ENCODE measurements around the gene IGDCC3.
"Not testable (repeated sequence)": the region's sequence is repeated elsewhere in the genome, so short reads cannot be mapped to it uniquely, and the experiment has no call there.

Gene IGDCC3

DNA sequence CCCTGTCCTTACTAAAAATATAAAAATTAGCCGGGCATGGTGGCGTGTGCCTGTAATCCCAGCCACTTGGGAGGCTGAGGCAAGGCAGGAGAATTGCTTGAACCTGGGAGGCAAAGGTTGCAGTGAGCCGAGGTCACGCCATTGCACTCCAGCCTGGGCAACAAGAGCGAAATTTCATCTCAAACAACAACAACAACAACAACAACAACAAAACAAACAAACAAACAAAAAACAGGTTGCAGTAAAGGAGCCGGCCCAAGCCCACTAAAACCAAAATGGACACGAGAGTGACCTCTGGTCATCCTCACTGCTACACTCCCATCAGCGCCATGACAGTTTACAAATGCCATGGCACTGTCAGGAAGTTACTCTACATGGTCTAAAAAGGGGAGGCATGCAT lies 30.0 kb downstream of the IGDCC3 start:
- in situ Hi-C loops (cut with MboI; ENCODE audit: low sequenced_read_pairs): not testable (repeated sequence)

DNA sequence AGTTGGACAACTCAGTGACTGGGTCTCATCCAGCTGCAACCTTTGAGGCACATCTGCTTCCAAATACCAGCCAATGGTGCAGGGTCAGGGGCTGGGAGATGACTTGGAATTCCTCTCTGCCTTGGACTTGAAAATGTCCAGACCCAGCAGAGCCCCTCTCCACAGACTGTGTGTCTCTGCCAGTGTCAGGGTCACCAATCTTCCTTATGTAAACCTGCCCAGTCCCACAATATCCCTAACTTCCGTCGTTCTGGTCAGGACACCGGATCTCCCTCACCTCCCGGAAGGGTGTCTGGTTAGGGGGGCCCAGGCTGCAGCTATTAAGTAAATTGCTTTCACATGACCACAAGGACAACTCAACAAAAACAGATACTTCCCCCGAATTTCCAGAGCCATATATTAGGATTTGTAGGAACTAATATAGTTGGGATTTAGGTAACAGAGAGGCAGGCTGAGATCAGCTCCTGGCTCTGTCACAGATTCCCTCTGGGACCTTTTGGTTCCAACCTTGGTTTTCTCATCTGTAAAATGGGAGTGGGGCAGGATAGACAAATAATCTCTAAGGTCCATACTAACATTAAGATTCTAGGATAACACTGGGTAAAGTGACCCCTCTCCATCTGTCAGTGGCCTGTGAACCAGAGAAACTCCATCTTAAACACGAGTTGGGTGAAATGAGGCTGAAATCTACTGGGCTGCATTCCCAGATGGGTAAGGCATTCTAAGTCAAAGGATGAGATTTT lies 30.8 kb downstream of the IGDCC3 start:
- in situ Hi-C loops (cut with MboI; ENCODE audit: low sequenced_read_pairs): no loop called here

DNA sequence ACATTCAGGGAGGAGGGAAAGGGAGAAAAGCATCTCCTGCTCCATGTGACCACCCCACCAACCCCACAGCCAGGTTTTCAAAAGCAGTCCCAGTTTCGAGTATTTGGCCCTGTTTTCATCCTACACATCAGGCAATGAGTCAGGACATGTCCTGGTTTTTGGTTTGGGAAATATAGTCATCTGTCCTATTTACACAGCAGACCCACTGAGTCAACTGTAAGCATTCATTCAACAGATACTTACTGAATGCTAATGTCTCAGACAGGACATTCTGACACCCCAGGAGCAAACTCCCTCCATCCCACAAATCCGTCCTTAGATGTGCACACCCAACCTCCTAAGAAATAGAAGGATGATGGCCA lies 32.9 kb downstream of the IGDCC3 start:
- in situ Hi-C loops (cut with MboI; ENCODE audit: low sequenced_read_pairs): no loop called here

DNA sequence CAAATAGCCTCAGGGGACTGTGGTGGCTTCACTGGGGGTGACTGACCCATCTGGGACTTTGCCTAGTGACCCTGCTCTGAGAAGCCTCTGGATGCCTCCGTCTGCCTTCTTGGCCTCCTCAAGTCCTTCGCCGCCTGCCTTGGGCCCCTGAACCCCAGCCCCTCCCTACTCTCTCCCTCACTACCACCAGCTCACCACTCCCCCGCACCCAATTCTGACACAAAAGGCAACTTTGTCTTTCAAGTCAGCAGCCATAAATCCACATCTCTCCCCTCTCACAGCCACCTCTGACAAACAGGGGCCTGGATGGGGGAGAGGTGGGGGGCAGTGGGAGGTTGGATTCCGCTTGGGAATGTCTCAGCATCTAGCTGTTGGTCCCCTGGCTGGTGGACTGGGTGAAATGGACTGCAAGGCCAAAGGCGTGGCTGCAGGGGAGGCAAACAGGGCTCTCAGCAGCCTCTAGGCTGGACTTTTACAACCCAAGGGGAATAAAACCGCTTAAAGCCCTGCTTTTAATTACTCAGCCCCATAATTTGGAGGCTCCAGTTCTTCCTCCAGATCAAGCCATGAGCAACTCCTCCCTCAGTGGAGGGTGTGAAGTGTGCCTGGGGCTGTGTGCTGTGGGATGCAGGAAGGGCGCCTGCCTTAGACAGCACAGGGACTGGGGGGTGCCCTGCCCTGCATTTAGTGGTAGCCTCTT lies 33.4 kb downstream of the IGDCC3 start:
- in situ Hi-C loops (cut with MboI; ENCODE audit: low sequenced_read_pairs): no loop called here

DNA sequence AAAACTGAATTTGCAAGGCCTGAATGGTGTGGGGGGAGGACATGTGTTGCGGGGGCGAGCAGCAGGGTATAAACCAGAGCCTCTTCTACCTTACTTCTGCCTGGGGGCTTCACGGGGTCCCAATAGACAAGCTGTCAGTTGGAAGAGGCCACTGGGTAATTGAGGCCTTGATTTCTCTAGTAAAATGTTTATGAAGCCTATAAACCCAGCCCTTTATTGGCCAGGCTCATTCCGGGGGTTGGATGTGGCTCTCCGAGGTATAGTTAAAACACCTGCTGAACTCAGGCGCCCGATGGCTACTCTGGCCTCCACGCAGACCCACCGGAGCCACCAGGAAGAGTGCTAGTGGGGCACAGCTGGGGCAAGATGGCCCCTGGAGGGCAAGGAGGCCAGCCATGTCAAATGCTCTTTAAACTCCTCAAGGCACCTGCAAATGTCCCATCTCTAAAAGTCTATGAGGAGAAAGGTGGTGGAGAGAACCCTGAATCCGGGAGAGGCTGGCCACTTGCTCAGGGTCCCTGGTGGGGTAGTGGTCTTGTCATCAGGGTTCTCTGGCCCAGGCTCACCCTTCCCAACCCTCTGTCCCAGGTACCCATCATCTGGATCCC lies 34.3 kb downstream of the IGDCC3 start:
- in situ Hi-C loops (cut with MboI; ENCODE audit: low sequenced_read_pairs): no loop called here

DNA sequence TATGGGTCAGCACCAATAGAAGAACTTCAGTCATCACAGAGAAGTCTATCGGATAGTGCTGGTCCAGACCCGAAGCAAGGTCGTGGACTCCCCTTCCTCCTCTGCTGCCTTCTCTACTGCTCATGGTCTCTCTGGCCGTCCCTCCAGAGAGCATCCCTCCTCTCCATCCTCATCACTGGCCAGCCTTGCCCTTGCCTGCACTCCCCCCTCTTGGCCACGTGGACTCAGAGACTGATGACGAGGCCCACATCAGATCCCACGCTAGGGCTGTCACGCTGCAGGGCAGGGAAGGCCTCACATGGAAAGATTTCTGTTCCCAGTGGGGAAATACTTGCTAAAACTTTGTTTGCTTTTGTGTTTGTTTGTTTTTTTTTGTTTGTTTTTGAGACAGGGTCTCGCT lies 35.3 kb downstream of the IGDCC3 start:
- in situ Hi-C loops (cut with MboI; ENCODE audit: low sequenced_read_pairs): no loop called here

DNA sequence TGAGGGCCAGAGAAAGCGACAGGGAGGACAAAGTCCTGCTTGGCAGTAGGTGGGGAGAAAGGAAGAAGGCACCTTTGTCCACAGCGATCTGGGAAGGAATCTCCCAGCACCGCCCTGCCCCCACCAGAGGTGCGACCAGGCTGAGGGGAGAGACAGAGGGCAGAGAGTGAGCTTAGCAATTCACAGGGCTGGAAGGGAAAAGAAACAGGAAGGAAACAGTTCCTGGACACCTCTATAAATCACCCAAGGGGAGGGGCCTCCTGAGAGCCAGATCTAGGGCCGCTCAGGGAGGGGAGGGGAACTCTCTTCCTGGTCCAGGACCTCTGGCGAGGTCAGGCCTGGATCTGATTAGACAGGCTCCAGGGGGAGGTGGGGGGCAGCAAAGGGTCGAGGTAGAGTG lies 37.9 kb downstream of the IGDCC3 start:
- in situ Hi-C loops (cut with MboI; ENCODE audit: low sequenced_read_pairs): no loop called here

DNA sequence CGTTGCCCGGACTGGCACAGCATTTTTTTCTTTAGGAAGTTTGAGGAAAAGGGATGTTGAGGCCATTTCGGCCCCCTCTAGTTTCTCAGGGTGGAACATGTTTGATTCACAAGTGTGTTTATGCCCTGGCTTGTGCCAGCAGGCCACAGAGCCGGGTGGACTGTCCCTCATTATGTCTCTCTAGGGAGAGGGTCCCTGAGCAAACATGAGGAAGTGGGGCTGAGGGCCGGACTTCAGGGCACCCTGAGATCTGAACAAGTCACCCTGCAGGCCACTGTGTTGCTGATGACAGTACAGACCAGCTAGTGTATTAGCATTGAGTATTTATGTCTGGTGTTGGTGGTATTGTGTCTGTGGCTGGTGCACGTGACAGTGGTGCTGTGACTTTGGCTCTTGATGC lies 38.4 kb downstream of the IGDCC3 start:
- in situ Hi-C loops (cut with MboI; ENCODE audit: low sequenced_read_pairs): no loop called here

DNA sequence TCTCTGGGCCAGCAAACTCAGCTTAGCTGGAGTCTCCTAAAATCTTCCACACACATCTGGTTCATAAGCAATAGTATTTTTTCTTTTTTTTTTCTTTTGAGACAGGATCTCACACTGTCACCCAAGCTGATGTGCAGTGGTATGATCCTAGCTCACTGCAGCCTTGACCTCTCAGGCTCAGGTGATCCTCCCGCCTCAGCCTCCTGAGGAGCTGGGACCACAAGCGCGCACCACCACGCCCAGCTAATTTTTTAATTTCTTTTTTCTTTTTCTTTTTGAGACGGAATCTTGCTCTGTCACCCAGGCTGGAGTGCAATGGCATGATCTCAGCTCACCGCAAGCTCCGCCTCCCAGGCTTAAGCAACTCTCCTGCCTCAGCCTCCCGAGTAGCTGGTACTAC lies 39.0 kb downstream of the IGDCC3 start:
- in situ Hi-C loops (cut with MboI; ENCODE audit: low sequenced_read_pairs): no loop called here

DNA sequence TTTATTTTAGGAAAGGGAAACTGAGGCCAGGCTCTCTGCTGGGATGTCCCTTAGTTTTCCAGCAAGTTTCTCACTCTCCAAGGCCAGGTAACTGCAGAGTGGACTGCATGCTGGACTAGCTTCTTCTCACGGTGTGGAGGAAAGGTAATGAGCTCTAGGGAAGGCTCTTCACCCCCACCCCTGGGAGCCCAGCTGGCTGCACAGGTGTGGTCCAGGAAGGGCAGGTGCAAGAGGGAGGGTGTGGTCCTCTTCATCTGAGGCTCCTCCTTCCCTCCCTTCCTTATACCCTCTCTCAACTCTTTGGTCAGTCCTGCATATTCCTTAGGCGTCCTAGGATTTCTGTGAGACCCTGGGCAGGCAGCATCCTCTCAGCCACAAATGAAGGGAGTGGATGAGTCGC lies 39.4 kb downstream of the IGDCC3 start:
- in situ Hi-C loops (cut with MboI; ENCODE audit: low sequenced_read_pairs): no loop called here

DNA sequence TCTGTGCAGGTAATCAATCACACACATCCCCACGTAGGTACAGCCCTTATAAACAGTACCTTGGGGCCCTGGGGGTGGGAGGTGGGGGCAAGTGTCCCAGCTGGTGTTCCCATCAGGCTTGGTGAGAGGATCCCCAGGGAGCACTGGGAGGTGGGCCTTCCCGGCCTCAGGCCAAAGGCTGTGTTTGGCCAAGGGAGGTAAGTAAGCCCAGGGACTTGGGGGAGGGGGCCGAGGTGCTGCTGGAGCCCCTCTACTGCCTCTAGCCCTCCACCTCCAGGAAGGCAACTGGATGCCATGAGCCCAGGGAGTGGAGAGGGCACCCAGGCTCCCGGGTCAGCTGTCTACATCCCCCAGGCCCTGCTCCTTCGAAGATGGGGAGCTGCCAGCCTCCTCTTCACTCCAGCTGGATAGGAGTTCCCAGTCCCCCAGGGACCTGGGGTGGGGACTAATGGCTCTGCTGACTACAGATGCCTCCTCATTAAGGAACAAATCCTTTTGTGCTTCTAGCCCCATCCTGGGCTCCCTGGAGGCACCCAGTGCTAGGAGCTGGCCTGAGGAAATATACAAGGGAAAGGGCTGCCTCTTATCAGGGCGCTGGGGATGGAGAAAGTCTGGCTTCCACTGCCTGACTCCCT lies 40.2 kb downstream of the IGDCC3 start:
- in situ Hi-C loops (cut with MboI; ENCODE audit: low sequenced_read_pairs): no loop called here

DNA sequence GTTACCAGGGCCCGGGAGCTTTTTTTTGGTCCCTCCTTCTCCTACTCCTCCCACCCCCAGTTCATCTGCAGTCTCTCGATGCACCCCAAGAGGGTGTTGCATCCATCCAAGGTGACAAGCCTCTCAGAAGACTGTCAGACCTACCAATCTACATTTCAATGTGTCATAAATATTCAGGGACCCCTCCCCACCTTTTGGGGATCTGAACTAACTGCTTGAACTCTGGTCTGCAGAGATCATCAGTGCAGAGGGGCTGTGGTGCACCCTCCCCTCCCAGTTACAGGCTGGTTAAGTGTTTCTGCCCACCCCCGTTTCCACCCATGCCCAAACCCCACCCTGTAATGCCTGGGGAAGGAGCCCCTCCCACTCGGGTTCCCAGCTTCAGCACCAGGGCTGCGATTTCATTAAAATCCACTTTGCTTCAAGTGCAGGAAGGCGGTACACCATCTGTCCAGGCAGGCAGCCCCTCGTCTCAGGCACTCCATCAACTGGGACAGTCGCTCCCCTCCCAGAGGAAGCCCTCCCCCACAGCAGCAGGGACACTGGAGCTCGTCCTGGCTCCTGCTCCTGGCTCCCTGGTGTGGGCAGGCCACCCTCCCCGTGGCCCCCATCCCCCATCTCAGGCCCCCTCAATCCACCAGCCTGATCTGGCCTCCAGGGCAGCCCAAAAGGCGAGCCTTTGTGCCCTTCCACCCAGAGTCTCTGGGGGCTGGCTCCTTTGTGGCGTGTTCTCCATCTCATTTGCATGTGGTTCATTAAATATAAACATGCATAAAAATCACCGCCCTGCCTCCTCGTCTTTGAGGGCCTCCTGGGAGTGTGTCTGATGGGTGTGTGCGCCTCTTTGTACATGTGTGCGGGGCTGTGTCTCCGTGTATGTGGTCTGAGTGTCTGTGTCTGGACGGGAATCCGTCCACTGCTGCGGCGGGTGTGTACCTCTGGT lies 41.0 kb downstream of the IGDCC3 start:
- in situ Hi-C loops (cut with MboI; ENCODE audit: low sequenced_read_pairs): no loop called here

DNA sequence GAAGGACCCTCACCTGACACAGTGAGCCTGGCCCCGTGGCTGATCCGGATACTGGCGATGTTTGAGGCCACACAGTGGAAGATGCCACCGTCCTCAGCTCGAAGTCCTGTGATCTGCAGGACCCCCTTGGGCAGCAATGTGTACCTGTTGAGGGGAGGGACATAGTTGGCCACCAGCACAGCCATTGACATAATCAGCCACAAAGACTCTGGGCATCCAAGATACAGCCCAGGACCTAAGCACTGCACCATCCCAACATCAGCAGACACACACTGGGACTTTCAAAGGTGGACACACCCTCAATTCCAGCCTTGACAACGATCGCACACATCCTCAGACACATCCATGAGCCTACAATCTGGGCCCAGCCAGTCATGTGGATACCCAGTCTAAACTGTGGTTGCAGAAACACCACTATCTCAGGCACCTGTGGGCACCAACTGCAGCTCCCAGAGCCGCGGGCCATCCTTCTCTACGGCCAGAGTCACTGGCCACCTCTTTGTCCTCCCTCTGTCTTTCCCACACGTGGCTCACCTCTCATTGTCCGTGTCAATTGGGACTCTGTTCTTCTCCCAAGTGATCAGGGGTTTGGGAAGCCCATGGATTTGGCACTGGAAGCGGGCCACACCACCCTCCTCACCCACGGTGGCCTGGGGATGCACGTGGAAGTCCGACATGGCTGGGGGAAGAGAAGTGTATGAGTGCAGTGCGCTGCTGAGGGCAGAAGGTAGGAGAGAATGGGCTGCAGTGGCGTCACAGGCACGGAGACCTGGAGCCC lies 42.3 kb downstream of the IGDCC3 start:
- in situ Hi-C loops (cut with MboI; ENCODE audit: low sequenced_read_pairs): no loop called here

DNA sequence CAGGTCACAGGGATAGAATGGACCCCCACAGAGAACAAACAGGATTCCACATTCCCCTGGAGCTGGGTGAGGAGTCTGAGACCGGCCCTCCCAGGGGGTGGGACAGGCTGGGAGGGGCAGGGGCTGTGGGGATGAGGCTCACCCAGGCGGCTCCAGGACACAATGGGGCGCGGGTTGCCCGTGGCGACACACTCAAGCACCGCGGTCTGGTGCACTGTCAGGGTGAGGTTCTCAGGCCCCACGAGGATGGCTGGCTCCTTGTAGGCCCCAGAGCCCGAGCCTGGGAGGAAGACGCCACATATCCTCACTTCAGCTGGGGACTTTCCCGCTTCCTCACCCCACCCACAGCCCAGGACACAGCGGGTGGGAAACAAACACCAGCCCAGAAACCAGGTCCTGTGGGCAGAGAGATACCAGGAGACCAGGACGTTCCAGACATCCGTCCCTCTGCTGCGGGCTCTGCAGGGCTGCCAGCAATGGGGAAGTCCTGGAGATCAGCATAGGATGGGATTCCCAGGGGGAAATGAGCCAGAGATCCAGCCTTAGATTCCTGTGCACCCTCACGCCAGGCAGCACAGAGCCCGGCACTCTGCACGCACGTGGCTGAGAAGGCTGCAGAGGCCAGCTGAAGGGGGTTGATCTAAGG lies 43.1 kb downstream of the IGDCC3 start:
- in situ Hi-C loops (cut with MboI; ENCODE audit: low sequenced_read_pairs): no loop called here

DNA sequence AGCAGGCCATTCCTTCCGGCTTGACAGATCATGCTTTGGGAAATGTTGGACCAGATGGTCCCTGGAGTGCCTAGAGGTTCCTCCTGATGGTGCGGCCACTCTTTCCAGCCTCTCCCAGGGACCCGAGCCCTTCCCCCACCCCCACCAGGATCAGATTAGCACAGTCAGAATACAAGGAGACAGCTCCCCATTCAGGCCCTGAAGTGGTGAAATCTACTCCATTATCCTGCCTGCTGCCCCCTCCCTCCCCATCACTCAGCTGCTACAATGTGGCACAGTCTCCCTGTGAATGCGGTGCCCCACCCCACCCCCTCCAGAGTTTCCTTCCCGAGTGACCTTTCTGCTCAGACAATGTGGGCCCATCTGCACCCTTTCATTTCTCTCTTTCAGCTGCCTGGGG lies 43.9 kb downstream of the IGDCC3 start:
- in situ Hi-C loops (cut with MboI; ENCODE audit: low sequenced_read_pairs): no loop called here

DNA sequence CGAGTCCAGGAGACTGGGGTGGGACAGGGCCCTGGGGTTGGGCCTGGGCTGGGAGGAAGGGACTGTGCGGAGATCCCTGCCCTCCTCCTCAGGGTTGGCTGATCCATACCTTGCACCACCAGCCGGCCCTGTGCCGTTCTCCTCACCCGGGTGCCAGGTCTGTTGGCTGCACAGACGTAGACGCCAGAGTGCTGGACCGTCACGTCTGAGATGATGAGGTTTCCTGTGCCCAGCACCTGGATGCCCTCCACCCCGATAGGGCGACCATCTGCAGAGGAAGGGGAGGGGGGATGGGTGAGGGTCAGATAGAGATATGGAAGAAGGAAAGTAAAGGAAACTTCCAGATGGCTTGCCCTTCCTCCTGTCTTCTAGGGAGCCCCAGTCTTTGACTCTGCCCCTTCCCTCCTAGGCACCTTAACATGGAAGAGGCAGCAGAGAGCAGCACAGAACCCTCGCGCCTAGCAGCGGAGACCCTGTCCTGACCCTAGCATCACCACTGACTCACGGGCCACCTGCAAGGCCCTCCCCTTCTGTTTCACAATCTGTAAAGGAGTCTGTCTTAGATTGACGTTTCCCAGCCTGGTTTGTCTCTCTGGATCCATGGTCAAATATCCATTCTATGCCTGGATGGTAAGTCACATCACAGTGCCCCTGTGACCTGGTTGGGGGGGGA lies 44.5 kb downstream of the IGDCC3 start:
- in situ Hi-C loops (cut with MboI; ENCODE audit: low sequenced_read_pairs): no loop called here

DNA sequence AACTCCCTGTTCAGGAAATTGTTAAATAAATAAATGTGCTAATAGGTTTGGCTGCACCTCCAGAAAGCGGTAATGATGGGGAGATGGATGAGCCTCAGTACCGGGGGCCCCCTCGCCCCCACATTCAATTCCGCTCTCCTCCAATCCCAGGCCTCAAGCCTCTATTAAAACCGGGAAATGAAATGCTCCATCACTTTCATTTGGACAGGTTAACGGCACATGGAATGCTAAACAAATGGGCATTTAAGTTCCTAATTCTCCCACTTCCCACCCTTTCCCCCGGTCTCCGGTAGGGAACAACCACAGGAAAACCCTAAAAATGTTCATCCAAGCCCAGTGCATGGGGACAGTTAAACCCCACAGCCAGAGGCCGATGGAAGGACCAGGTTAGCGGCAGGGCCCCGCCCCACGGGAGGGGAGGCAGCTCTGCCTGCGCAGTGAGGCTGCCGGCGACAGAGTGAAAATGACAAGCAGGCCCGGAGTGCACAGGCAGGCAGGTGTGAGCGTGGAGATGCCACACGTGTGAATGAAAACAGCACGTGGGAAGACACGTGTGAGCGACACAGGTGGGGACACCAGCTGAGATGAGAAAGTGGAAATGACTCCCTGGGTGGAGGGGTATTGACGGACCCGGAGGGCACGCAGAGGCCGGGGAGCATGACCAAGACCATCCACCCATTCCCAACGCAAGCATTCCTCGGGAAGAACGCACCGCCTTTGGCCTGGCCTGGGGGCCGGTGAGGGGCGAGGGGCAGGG lies 45.2 kb downstream of the IGDCC3 start:
- in situ Hi-C loops (cut with MboI; ENCODE audit: low sequenced_read_pairs): no loop called here

DNA sequence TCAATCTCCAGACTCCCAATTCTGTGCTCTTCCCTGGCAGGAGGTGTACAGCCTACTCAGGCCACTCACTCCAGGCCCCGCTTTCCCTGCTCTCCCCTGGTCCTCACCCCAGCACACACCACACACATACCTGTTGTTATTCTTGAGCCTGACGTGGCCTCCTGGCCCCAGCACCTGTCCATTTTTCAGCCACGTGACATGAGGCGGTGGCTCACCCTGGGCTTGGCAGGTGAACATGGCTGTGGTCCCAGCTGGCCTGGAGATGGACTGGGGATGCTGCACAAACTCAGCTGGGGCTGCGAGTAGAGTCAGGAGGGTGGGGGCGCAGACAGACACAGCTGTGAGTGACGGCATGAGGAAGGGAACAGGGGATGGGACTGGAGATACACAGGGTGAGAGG lies 46.0 kb downstream of the IGDCC3 start:
- in situ Hi-C loops (cut with MboI; ENCODE audit: low sequenced_read_pairs): no loop called here
